Pons (tissue), 1 donor: Measurements from ENCODE around the gene EMILIN2.
"Not testable (repeated sequence)": the region's sequence is repeated elsewhere in the genome, so short reads cannot be mapped to it uniquely, and the experiment has no call there.

ENCODE experiments used
- DNase-seq: peaks from one replicate; pipeline ENCODE4 v3.0.0-alpha.2; 2016; ENCODE audit warnings: low spot score

EMILIN2 gene

GRCh38 chr18:2845172-2845571 lies 1.6 kb upstream of the EMILIN2 start:
- no peak for DNase-seq

GRCh38 chr18:2847317-2848246 lies 776 bp downstream of the EMILIN2 start:
- DNase-seq: no peak

DNA sequence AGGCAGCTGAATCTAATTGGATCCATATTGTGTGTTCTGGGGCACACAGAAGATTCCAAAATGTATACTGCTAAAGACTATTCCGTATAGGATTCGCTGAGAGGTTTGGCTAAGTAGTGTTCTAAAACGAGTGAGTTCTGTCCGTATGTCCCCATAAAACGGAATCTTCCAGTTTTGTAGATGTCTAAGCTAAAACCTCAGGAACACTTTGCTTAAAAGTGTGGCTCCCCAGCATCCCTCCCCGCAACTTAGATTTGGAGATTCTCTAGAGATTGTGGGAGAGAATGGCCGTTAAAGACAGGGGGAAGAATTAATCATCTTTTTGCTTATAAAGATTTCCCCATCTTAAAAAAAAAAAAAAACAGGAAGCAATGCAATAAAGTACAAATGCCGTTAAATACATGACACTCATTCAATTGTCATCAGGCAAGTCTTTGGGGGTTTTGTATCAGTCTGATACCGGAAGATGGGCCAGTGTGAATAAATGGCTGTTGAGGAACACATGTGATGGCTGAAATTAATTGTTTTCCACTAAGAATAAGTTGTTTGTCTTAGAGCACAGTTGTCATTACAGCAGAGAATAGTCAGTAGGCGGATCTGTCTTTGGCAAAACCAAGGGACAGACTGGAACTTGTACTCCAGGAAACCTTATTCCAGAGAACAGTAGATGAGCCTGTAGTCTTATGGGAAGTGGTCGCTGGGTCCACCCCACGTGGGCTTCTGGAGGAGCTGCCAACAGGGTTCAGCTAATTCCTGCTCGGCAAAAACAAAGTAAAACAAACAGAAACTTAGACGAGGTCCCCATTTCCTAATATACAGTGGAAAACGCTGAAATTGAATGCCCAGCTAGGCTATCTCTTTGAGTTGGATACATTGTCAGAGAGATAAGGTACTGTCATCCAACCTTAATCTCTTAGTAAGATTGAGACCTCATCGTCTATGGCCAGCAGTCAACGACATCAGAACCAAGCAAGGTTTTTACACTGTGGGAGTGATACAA lies 1.7 kb downstream of the EMILIN2 start:
- DNase-seq: peak; percentile 91

- no peak for DNase-seq
Observed at GRCh38 chr18:2850816-2851215, 4.0 kb downstream of the EMILIN2 start.

DNA sequence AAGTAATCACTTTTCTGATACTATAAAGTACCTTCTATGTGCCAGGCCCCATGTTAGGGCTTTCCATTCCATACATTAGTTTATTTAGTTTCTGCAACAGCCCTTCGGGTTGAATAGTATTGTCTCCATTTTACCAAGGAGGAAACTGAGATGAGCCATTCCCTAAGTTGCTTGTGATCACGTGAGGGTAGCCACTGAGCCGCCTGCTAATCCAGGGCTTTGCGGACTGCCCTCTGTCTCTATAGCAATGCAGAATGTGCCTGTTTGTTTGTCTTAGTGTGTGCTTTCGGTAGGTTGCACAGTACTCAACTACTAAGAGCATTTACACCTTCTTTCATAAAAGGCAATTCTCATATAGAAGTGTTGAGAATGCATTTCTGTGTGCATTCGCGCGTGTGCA lies 5.0 kb downstream of the EMILIN2 start:
- DNase-seq: no peak

GRCh38 chr18:2852460-2852859 lies 5.7 kb downstream of the EMILIN2 start:
- DNase-seq: not testable (repeated sequence)

DNA sequence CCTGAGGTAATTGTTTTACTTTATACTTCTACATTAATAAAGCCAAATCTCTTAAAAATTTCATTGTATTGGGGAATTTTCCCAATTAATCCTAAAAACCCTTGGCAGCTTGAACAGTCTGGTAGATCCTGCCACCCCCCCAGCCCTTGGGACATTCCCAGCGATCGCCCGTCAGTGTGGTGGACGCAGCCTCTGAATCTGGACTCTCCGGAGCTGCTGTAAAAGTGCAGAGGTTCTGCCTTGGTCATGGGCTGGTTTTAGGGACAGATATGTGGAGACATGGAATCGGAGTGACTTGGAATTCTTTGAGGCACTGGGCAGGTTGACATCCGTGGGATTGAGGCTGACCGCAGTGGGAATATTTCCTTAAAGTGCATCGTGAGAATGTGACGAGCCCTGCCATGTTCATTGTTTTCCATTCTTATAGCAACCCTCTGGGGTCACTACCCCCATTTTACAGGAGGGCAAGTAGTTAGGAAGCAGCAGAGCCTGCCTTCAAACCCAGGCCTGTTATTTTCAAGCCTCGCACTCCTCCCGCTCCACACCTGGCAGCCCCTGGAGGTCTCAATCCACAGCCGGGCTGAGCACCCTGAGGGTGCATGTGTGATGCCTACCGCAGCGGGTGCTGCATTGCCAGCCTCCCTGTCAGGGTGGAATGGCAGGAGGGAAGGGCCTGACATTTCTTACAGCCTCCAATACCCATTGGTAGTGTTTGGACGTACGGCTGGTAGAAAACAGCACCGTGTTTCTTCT lies 6.5 kb downstream of the EMILIN2 start:
- no peak for DNase-seq

- DNase-seq: no peak
Observed at GRCh38 chr18:2853926-2854664, 7.3 kb downstream of the EMILIN2 start.

- no peak for DNase-seq
Observed at GRCh38 chr18:2854875-2855274, 8.1 kb downstream of the EMILIN2 start.

DNA sequence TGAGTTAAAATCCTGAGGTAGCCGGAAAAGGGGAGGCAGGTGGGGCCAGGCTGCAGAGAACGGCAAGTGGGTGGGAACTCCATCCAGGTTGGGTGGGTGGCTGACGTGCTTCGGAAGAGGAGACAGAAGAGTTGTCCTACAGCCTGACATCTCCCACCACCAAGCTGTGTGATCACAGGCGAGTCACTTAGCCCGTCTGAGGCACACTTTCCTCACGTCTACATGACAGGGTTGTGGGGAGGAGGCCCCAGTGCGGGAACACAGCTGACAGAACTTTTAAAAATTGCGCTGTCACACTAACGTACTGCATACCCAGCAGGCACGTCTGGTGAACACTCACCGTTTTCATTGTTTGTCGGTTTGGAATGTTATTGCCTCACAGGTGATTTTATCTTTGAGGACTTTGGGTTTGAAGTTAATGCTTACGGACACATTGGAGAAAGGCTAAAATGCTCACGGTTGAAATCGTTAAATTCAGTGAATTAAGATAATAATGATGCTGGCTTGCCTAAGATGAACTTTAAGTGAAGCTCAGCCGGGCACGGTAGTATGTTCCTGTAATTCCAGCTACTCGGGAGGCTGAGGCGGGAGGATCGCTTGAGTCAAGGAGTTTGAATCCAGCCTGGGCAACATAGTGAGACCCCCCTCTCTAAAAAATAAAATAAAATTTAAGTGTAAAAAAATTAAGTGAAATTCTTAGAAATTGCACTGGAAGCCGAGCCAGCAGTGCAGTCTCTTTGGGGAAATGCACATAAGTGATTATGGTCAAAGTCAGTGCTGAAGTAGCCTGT lies 8.9 kb downstream of the EMILIN2 start:
- no peak for DNase-seq

- DNase-seq: peak; percentile 66
Observed at GRCh38 chr18:2856547-2857170, 9.9 kb downstream of the EMILIN2 start.

- no peak for DNase-seq
Observed at GRCh38 chr18:2857491-2858131, 10.8 kb downstream of the EMILIN2 start.

GRCh38 chr18:2860397-2860796 lies 13.6 kb downstream of the EMILIN2 start:
- DNase-seq: not testable (repeated sequence)

- not testable (repeated sequence) for DNase-seq
Observed at GRCh38 chr18:2863997-2864396, 17.2 kb downstream of the EMILIN2 start.

DNA sequence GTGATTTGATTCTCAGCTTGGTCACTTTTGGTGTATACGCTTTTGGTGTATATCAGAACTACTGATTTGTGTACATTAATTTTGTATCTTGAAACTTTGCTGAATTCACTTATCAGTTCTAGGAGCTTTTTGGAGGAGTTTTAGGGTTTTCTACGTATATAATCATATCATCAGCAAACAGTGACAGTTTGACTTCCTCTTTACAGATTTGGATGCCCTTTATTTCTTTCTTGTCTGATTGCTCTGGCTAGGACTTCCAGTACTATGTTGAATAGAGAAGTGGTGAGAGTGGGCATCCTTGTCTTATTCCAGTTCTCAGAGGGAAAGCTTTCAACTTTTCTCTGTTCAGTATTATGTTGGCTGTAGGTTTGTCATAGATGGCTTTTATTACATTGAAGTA lies 19.7 kb downstream of the EMILIN2 start:
- DNase-seq: not testable (repeated sequence)

DNA sequence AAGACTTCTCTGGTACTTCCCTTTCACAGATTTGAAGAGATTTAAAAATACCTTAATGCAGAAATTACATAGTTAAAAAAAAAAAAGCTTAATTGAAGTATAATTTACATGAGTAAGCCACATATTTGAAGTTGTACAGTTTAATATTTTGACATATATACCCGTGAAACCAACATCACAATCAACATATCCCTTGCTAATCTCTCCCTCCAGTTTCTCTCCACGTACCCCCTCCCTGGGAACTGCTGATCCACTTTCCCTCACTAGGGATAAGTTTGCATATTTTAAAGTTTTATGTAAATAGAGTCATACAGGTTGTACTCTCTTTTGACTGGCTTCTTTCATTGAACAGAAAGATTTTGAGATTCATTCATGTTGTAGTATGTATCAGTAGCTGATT lies 22.4 kb downstream of the EMILIN2 start:
- no peak for DNase-seq

GRCh38 chr18:2871111-2871720 lies 24.4 kb downstream of the EMILIN2 start:
- DNase-seq: no peak

DNA sequence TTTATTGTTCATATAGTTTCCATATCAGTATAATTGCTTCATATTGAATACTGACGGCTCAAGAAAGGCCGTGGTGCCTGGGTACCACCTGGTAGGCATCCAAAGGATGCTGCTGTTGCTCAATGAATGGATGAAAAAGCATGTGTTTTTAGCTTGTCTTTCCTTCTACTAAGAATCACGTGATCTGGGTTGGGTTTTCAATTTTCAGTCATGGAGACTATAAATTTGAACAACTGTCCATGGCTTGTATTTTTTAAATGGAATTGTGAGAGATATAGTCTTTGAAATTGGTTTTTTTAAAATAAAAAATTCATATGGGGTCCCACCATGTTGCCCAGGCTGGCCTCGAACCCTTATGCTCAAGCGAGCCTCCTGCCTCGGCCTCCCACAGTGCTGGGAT lies 25.3 kb downstream of the EMILIN2 start:
- DNase-seq: no peak

DNA sequence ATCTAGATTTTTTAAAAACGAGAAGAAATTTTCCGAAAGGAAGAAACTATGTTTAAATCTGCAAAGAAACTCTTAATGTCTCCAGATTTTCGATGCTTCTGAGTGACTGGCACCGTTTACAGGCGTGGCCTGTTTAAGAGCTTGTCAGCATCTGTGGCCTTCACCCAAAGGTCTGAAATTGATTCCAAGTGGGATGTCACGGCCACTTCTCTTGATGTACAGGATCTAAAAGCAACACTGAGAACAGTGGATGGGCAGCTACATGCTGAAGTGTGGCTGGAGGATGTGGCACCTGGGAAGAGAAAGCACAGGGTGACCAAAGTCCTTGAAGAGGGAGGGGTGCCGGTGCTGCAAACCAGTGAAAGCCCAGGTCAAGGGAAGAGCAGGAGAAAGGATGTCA lies 28.0 kb downstream of the EMILIN2 start:
- no peak for DNase-seq
